Measurements from ENCODE around the gene TMPRSS3.

TMPRSS3 gene

DNA sequence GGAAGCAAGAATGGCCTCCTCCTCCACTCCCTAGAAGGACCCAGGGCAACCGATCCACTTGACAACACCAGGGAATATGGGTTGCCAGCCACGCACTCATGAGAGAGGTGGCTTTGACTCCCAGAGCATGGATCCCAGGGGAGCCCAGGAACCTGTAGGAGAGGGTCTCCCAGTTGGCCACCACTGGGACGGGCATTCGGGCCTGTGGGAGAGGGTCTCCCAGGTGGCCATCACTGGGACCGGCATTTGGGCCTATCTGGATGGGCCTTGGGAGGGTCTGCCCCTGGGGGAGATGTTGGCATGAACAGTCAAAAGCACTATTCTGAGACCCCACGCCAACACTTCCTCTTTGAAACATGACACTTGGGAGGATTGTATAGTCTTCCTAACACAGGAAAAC is 30.1 kb downstream of the TMPRSS3 start:
- peaks cover 5% of the 10 kb centered on the region for H3K27me3 ChIP-seq (ENCODE audit: low read depth, low read length)
- no peaks in the 10 kb centered on the region for H3K4me1 ChIP-seq (ENCODE audit: control insufficient read depth in 1 of 2, insufficient read depth in 2 of 2, low read length in 2 of 2)
- H3K4me3 ChIP-seq (ENCODE audit: low read depth in 1 of 2, low read length in 2 of 2): no peak overlapping the region
- H3K27ac ChIP-seq (ENCODE audit: low read length): no peak overlapping the region
- H3K36me3 ChIP-seq (ENCODE audit: control insufficient read depth in 1 of 2, insufficient read depth in 2 of 2, low read length in 2 of 2): no peaks in the 10 kb centered on the region
- H3K9me3 ChIP-seq (ENCODE audit: control insufficient read depth in 1 of 2, low read length in 2 of 2): no peaks in the 10 kb centered on the region

DNA sequence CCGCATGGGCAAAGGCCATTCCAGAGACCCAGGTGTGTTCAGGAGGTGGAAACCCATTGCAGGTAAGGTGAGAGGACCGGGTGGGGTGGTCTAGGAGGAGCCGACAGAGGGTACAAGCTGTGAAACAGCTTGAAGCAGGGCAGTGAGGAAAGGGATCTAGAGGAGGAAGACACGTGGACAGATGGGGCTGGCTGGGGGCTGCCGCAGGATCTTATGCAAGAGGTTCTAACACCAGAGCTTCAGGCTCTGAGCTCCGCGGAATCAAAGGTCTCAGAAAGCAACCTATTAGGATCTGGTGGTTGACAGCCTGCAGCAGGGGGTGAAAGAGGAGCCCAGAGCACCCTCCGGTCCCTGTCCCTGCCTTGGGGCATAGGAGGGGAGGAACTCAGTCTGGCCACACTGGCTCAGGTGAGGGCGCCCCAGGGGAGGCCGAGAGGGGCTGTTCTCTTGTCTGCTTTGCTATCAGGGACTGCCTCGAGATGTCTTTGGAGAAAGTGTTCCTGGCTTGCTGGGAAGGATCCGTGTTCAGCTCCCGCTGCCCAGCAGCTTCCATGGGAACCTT is 31.5 kb downstream of the TMPRSS3 start:
- Histone ChIP-seq H3K36me3 (ENCODE audit: control insufficient read depth in 1 of 2, insufficient read depth in 2 of 2, low read length in 2 of 2) (no peaks in the 10 kb centered on the region), H3K27me3 (ENCODE audit: low read depth, low read length) (peaks cover 5% of the 10 kb centered on the region), H3K27ac (ENCODE audit: low read length) (no peak overlapping the region), H3K4me3 (ENCODE audit: low read depth in 1 of 2, low read length in 2 of 2) (no peak overlapping the region), H3K9me3 (ENCODE audit: control insufficient read depth in 1 of 2, low read length in 2 of 2) (peaks cover 0 to 8% of the 10 kb centered on the region in 2 donors), H3K4me1 (ENCODE audit: control insufficient read depth in 1 of 2, insufficient read depth in 2 of 2, low read length in 2 of 2) (no peaks in the 10 kb centered on the region)

DNA sequence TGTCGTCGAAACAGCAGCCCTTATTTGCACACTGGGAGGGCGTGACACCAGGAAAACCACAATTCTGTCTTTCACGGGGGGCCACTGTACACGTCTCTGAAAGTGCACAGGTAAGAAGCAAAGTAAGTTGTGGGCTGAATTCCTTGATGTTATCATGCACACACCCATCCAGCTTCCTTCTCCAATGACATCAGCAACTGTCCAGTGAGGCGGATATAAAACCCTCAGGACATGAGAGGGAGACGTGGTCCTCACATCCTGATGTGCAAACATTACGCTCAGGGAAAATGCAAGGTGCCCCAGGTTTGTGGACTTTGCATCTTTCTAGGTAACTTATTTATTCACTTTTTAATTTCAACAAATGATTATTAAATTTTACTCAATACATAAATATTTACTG is 32.5 kb downstream of the TMPRSS3 start:
- Histone ChIP-seq H3K27me3 (ENCODE audit: low read depth, low read length) (peaks cover 5% of the 10 kb centered on the region), H3K27ac (ENCODE audit: low read length) (no peak overlapping the region)

DNA sequence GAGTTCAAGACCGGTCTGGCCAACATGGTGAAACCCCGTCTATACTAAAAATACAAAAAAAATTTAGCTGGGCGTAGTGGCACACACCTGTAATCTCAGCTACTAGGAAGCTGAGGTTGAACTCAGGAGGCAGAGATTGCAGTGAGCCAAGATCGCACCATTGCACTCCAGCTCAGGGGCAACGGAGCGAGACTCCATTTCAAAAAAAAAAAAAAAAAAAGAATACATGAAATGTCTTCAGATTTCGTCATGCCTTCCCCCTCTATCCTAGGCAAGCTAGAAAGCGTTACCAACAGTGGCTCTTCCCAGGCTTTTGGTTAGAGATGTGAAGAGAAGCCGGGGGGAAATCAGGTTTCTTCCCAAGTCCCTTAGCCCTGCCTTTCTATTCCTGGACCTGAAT is 33.2 kb downstream of the TMPRSS3 start:
- Histone ChIP-seq H3K27ac (ENCODE audit: low read length) (no peak overlapping the region), H3K4me3 (ENCODE audit: low read depth in 1 of 2, low read length in 2 of 2) (no peak overlapping the region), H3K27me3 (ENCODE audit: low read depth, low read length) (peaks cover 5% of the 10 kb centered on the region), H3K4me1 (ENCODE audit: control insufficient read depth in 1 of 2, insufficient read depth in 2 of 2, low read length in 2 of 2) (no peaks in the 10 kb centered on the region), H3K9me3 (ENCODE audit: control insufficient read depth in 1 of 2, low read length in 2 of 2) (peaks cover 0 to 8% of the 10 kb centered on the region in 2 donors), H3K36me3 (ENCODE audit: control insufficient read depth in 1 of 2, insufficient read depth in 2 of 2, low read length in 2 of 2) (no peaks in the 10 kb centered on the region)

More for the DNA sequence above, 32.5 kb downstream of the TMPRSS3 start:
- Histone ChIP-seq H3K4me3 (ENCODE audit: low read depth in 1 of 2, low read length in 2 of 2) (no peak overlapping the region), H3K9me3 (ENCODE audit: control insufficient read depth in 1 of 2, low read length in 2 of 2) (peaks cover 0 to 8% of the 10 kb centered on the region in 2 donors), H3K36me3 (ENCODE audit: control insufficient read depth in 1 of 2, insufficient read depth in 2 of 2, low read length in 2 of 2) (no peaks in the 10 kb centered on the region), H3K4me1 (ENCODE audit: control insufficient read depth in 1 of 2, insufficient read depth in 2 of 2, low read length in 2 of 2) (no peaks in the 10 kb centered on the region)

DNA sequence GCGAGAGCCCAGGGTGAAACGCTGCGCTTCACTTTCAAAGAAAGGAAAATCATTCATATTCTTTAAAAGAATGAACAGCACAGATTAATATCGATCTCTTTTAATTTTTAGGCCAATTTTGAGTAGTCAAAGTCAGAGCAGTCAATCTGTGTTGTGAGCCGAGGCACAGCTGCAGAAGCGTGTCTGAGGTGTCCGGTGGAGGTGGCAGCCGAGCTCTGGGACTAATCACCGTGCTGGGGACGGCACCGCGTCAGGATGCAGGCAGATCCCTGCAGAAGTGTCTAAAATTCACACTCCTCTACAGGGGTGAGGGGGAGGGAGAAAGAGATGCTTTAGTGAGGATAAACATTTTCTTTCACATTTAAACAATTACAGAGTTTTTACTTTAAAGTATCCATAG is 33.7 kb downstream of the TMPRSS3 start:
- H3K9me3 ChIP-seq (ENCODE audit: control insufficient read depth in 1 of 2, low read length in 2 of 2): peaks cover 0 to 8% of the 10 kb centered on the region in 2 donors
- peaks cover 5% of the 10 kb centered on the region for H3K27me3 ChIP-seq (ENCODE audit: low read depth, low read length)
- H3K4me3 ChIP-seq (ENCODE audit: low read depth in 1 of 2, low read length in 2 of 2): no peak overlapping the region
- H3K36me3 ChIP-seq (ENCODE audit: control insufficient read depth in 1 of 2, insufficient read depth in 2 of 2, low read length in 2 of 2): no peaks in the 10 kb centered on the region
- no peaks in the 10 kb centered on the region for H3K4me1 ChIP-seq (ENCODE audit: control insufficient read depth in 1 of 2, insufficient read depth in 2 of 2, low read length in 2 of 2)
- no peak overlapping the region for H3K27ac ChIP-seq (ENCODE audit: low read length)

DNA sequence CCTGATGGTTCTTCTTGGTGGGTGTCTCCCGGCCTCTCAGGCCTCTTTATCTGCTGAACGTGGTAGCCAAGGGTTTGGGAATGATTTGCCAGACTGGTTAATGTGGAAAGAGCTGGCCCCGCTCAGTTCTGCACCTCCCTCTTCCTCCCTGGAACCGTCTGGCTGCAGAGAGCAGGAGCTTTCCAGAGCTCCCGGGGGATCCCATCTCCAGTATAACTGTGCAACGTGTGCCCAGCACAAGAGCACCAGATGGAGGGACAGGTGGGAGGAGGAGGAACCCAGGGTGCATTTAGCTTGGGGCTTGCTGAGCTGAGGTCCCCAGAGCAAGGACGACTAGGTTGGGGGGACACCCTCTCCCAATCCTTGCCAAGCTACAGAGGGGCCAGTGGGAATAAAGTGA is 34.6 kb downstream of the TMPRSS3 start:
- Histone ChIP-seq H3K4me1 (ENCODE audit: control insufficient read depth in 1 of 2, insufficient read depth in 2 of 2, low read length in 2 of 2) (no peaks in the 10 kb centered on the region), H3K27me3 (ENCODE audit: low read depth, low read length) (peaks cover 5% of the 10 kb centered on the region)

DNA sequence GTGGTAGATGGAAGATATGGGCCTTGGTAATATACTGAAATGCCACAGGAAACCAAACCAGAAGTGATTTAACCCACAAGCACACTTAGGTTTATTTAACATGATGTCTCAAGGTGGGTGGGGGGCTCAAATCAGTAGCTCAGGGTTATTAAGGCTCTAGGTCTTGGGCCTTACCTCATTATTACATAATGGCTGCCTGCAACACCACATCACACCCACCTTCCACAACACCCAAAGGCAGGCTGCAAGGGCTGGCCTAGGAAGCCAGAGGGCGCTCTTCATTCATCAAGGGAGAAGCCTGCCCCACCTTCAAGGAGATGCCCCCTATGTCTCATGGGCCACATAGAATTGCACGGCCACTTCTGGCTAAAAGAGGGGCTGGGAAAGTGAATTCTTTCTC is 35.5 kb downstream of the TMPRSS3 start:
- no peak overlapping the region for H3K4me3 ChIP-seq (ENCODE audit: low read depth in 1 of 2, low read length in 2 of 2)
- peaks cover 0 to 19% of the 10 kb centered on the region in 2 donors for H3K9me3 ChIP-seq (ENCODE audit: control insufficient read depth in 1 of 2, low read length in 2 of 2)
- H3K4me1 ChIP-seq (ENCODE audit: control insufficient read depth in 1 of 2, insufficient read depth in 2 of 2, low read length in 2 of 2): no peaks in the 10 kb centered on the region
- H3K36me3 ChIP-seq (ENCODE audit: control insufficient read depth in 1 of 2, insufficient read depth in 2 of 2, low read length in 2 of 2): no peaks in the 10 kb centered on the region
- H3K27me3 ChIP-seq (ENCODE audit: low read depth, low read length): peaks cover 5% of the 10 kb centered on the region
- no peak overlapping the region for H3K27ac ChIP-seq (ENCODE audit: low read length)

More for the DNA sequence above, 34.6 kb downstream of the TMPRSS3 start:
- no peaks in the 10 kb centered on the region for H3K36me3 ChIP-seq (ENCODE audit: control insufficient read depth in 1 of 2, insufficient read depth in 2 of 2, low read length in 2 of 2)
- H3K9me3 ChIP-seq (ENCODE audit: control insufficient read depth in 1 of 2, low read length in 2 of 2): peaks cover 0 to 11% of the 10 kb centered on the region in 2 donors
- H3K4me3 ChIP-seq (ENCODE audit: low read depth in 1 of 2, low read length in 2 of 2): no peak overlapping the region
- H3K27ac ChIP-seq (ENCODE audit: low read length): no peak overlapping the region

DNA sequence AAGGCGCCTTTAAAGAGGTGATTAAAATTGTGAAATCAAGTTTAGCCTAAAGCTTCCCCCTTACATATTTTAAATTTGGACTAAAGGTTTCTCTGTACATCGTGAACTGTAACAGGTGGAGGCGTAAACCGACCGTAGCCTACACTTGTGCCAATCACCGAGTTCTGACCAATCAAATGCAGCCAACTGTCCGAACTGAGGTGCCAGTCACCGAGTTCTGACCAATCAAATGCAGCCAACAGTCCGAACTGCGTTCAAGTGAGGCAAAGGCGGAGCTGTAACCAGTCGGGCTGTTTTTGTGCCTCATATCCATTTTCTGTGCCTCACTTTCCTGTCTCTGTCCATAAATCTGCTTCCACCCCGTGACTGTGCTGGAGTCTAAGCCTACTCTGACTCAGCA is 36.9 kb downstream of the TMPRSS3 start:
- peaks cover under 1% of the 10 kb centered on the region for H3K27me3 ChIP-seq (ENCODE audit: low read depth, low read length)
- peaks cover 4 to 19% of the 10 kb centered on the region in 2 donors for H3K9me3 ChIP-seq (ENCODE audit: control insufficient read depth in 1 of 2, low read length in 2 of 2)
- H3K27ac ChIP-seq (ENCODE audit: low read length): no peak overlapping the region
- no peak overlapping the region for H3K4me3 ChIP-seq (ENCODE audit: low read depth in 1 of 2, low read length in 2 of 2)
- no peaks in the 10 kb centered on the region for H3K4me1 ChIP-seq (ENCODE audit: control insufficient read depth in 1 of 2, insufficient read depth in 2 of 2, low read length in 2 of 2)
- H3K36me3 ChIP-seq (ENCODE audit: control insufficient read depth in 1 of 2, insufficient read depth in 2 of 2, low read length in 2 of 2): no peaks in the 10 kb centered on the region

DNA sequence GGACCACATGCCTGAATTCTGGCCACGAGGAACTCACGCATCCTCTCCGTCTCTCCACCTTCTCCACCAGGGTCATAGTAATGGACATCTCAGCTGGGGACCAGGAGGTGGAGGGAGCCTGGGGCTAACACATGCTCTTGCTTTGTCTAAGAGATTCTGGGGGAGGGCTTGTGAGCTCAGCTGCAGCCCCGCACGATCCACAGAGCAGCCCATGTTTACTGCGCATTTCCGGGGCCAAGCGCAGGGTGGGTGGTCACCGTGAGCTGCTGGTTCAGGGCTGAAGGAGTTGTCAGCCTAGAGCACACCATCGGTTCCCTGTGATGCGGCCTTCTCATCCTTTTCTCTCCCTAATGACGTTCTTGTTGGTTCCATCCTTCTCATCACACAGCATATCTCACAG is 37.6 kb downstream of the TMPRSS3 start:
- peaks cover 4 to 19% of the 10 kb centered on the region in 2 donors for H3K9me3 ChIP-seq (ENCODE audit: control insufficient read depth in 1 of 2, low read length in 2 of 2)
- H3K36me3 ChIP-seq (ENCODE audit: control insufficient read depth in 1 of 2, insufficient read depth in 2 of 2, low read length in 2 of 2): no peaks in the 10 kb centered on the region
- H3K27me3 ChIP-seq (ENCODE audit: low read depth, low read length): no peaks in the 10 kb centered on the region
- H3K4me3 ChIP-seq (ENCODE audit: low read depth in 1 of 2, low read length in 2 of 2): no peak overlapping the region
- no peak overlapping the region for H3K27ac ChIP-seq (ENCODE audit: low read length)
- no peaks in the 10 kb centered on the region for H3K4me1 ChIP-seq (ENCODE audit: control insufficient read depth in 1 of 2, insufficient read depth in 2 of 2, low read length in 2 of 2)

DNA sequence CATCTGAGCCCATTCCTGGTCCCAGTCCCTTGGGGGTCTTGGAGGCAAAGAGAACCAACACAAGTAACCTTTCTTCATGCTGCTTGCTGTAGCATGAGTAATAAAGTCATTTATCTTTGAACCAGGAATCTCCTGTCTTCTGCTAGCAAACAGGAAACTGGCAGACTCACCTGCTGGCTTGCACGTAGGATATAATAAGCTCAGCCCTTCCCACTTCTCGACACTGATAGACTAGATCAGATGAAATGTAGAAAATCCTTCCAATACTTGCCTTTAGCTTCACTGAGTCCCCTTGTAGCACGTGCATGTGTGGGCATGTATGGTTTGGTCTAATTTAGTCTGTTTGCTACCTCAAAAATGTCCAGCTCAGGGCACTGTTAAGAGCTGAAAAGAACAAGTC is 38.5 kb downstream of the TMPRSS3 start:
- no peak overlapping the region for H3K27ac ChIP-seq (ENCODE audit: low read length)
- H3K27me3 ChIP-seq (ENCODE audit: low read depth, low read length): no peaks in the 10 kb centered on the region
- H3K36me3 ChIP-seq (ENCODE audit: control insufficient read depth in 1 of 2, insufficient read depth in 2 of 2, low read length in 2 of 2): no peaks in the 10 kb centered on the region
- H3K4me3 ChIP-seq (ENCODE audit: low read depth in 1 of 2, low read length in 2 of 2): no peak overlapping the region
- H3K4me1 ChIP-seq (ENCODE audit: control insufficient read depth in 1 of 2, insufficient read depth in 2 of 2, low read length in 2 of 2): no peaks in the 10 kb centered on the region
- H3K9me3 ChIP-seq (ENCODE audit: control insufficient read depth in 1 of 2, low read length in 2 of 2): peaks cover 4 to 19% of the 10 kb centered on the region in 2 donors

DNA sequence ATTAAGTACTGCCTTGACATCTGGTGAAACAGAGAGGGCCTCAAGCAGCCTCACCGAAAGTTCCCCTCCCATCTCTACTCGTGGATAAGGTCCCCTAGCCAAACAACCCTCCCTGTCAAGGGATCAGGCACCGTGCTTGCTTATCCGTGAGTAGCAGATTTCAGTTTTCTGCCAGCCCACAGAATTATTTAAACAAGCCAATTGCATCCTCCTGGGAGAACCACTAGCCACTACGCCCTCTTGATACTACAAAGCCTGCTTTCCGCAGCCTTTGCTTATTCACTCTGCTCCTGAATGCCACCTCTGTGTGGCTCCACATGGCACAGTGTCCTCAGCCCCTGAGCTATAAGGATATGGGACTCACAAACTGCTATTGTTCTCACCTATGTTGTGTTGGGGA is 39.2 kb downstream of the TMPRSS3 start:
- Histone ChIP-seq H3K36me3 (ENCODE audit: control insufficient read depth in 1 of 2, insufficient read depth in 2 of 2, low read length in 2 of 2) (no peaks in the 10 kb centered on the region), H3K9me3 (ENCODE audit: control insufficient read depth in 1 of 2, low read length in 2 of 2) (peaks cover 4 to 19% of the 10 kb centered on the region in 2 donors), H3K4me1 (ENCODE audit: control insufficient read depth in 1 of 2, insufficient read depth in 2 of 2, low read length in 2 of 2) (no peaks in the 10 kb centered on the region), H3K4me3 (ENCODE audit: low read depth in 1 of 2, low read length in 2 of 2) (no peak overlapping the region), H3K27ac (ENCODE audit: low read length) (no peak overlapping the region), H3K27me3 (ENCODE audit: low read depth, low read length) (no peaks in the 10 kb centered on the region)

DNA sequence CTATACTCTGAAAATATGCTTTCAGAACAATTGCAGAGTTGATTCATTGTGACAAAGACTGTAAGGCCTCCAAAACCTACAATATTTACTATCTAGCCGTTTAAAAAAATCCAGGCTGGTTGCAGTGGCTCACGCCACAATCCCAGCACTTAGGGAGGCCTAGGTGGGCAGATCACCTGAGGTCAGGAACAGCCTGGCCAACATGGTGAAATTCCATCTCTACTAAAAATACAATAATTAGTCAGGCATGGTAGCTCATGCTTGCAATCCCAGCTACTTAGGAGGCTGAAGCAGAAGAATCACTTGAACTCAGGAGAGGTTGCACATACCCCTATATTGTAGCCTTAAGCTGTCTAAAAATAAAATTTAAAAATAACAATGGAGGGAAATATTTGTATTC is 39.8 kb downstream of the TMPRSS3 start:
- Histone ChIP-seq H3K27me3 (ENCODE audit: low read depth, low read length) (no peaks in the 10 kb centered on the region), H3K4me3 (ENCODE audit: low read depth in 1 of 2, low read length in 2 of 2) (no peak overlapping the region), H3K9me3 (ENCODE audit: control insufficient read depth in 1 of 2, low read length in 2 of 2) (peaks cover 4 to 19% of the 10 kb centered on the region in 2 donors), H3K4me1 (ENCODE audit: control insufficient read depth in 1 of 2, insufficient read depth in 2 of 2, low read length in 2 of 2) (no peaks in the 10 kb centered on the region), H3K27ac (ENCODE audit: low read length) (no peak overlapping the region), H3K36me3 (ENCODE audit: control insufficient read depth in 1 of 2, insufficient read depth in 2 of 2, low read length in 2 of 2) (no peaks in the 10 kb centered on the region)

Measured in muscle layer of duodenum (tissue), 2 donors.